ENCODE results near the gene TIMM23. TPM values are rescaled to one million over a fixed set of nuclear protein-coding genes. Genes with fewer than 3 reads are reported as not detected.

The TIMM23 gene
- total and polyA plus RNA-seq, 2 of the 4 experiments (the other 2 are of a cell fraction) = 82.4 to 86.2 TPM

GRCh38 chr10:46029461-46030030 is 57.3 kb downstream of the TIMM23 start (continued):
- TF ChIP-seq SMC3 (IDR thresholded peaks at IDR 0.05; ENCODE audit: low read depth, low read length) = no peak

- peak within 1 kb of the TSS; percentile 87 for H2AK9ac ChIP-seq (replicated peaks; ENCODE audit: low read depth, low read length, poor library complexity)
- H2BK5ac ChIP-seq (ENCODE audit: low read depth, low read length, poor library complexity, severe bottlenecking) = peak within 1 kb of the TSS; percentile 91
- H3K9me1 ChIP-seq (ENCODE audit: insufficient read depth, low read length) = peaks cover 5% of the 10 kb centered on the region; the same call in 1 of the 2 replicates
- H2AK5ac ChIP-seq (ENCODE audit: low read depth, low read length) = peak within 1 kb of the TSS; percentile 7; the same call in 1 of the 2 replicates
- peak within 1 kb of the TSS; percentile 84 for H4K5ac ChIP-seq (ENCODE audit: low read depth, low read length)
- intact Hi-C loops (cut with micrococcal nuclease) (no loop called here), dilution Hi-C loops (cut with HindIII; ENCODE audit: low sequenced_read_pairs, unreplicated experiment) (no loop called here), in situ Hi-C loops (cut with MboI; ENCODE audit: low sequenced_read_pairs) (no loop called here)
- H2BK15ac ChIP-seq (ENCODE audit: low read depth, low read length) = peak within 1 kb of the TSS; percentile 18; the same call in 1 of the 3 replicates
- peak within 1 kb of the TSS; percentile 97 for H2AFZ ChIP-seq (replicated peaks; ENCODE audit: low read length, poor library complexity)
- no peaks in the 10 kb centered on the region for H3K27me3 ChIP-seq (ENCODE audit: control insufficient read depth, insufficient read depth, low read length)
- peaks cover 13% of the 10 kb centered on the region for H3K4me1 ChIP-seq (ENCODE audit: control insufficient read depth, insufficient read depth, low read length)
- peak within 1 kb of the TSS; percentile 80 for H3K4me3 ChIP-seq (ENCODE audit: insufficient read depth, low read depth, low read length)
- 0% methylated on average over 39 of the region's 59 CpGs; no CpG with 5 or more reads in 1 of the 2 experiments for WGBS, 2 experiments (ENCODE audit: extremely low coverage in 2 of 2, insufficient read length in 1 of 2)
- ChIA-PET CTCF (no interaction called here), POLR2A (ENCODE audit: unreplicated experiment) (no interaction called here)
- H4K91ac ChIP-seq (ENCODE audit: insufficient read depth, low read depth, low read length) = peak within 1 kb of the TSS; percentile 64
- peak within 1 kb of the TSS; percentile 95 for H3K14ac ChIP-seq (replicated peaks; ENCODE audit: low read depth, low read length)
- no peaks in the 10 kb centered on the region for H3K36me3 ChIP-seq (ENCODE audit: control insufficient read depth, insufficient read depth, low read length)
- no TSS peak for BruUV-seq (replicated peaks)
- peak; percentile 94 for ATAC-seq (ENCODE audit: low read depth)
- H4K8ac ChIP-seq (ENCODE audit: low read depth in 2 of 2, low read length in 2 of 2) = peak within 1 kb of the TSS; percentile 88 to 98
- H3K79me1 ChIP-seq (ENCODE audit: low read depth in 1 of 2, low read length in 2 of 2) = peaks cover 3 to 16% of the 10 kb centered on the region in 2 experiments; a peak in 2 of 4 replicates
- H2BK120ac ChIP-seq (ENCODE audit: low read depth, low read length) = peak within 1 kb of the TSS; percentile 60
- H3K18ac ChIP-seq (ENCODE audit: low read depth, low read length) = peak within 1 kb of the TSS; percentile 72; the same call in 1 of the 2 replicates
- peak within 1 kb of the TSS; percentile 88 for H3K4me2 ChIP-seq (ENCODE audit: low read depth, low read length)
- H3K9me3 ChIP-seq (ENCODE audit: control insufficient read depth, insufficient read depth, low read length) = no peaks in the 10 kb centered on the region
- peaks cover 34% of the 10 kb centered on the region for H4K20me1 ChIP-seq (ENCODE audit: insufficient read depth, low read length)
- H3K27ac ChIP-seq (ENCODE audit: insufficient read depth, low read length) = peak within 1 kb of the TSS; percentile 92
- peak within 1 kb of the TSS; percentile 75 for H3K56ac ChIP-seq (ENCODE audit: extremely low read depth, insufficient read depth, low read length)
- H3K9ac ChIP-seq (ENCODE audit: low read depth, low read length) = peak within 1 kb of the TSS; percentile 89
- peak within 1 kb of the TSS; percentile 60; the same call in 1 of the 2 replicates for H2BK20ac ChIP-seq (ENCODE audit: low read depth, low read length)
- peak within 1 kb of the TSS; percentile 91 for H3K4ac ChIP-seq (ENCODE audit: low read depth, low read length)
- DNase-seq = peak; percentile 99
- H3K23ac ChIP-seq (ENCODE audit: low read depth, low read length) = peak within 1 kb of the TSS; percentile 91
- TF ChIP-seq CHD1 (IDR thresholded peaks at IDR 0.05; ENCODE audit: low read depth, low read length) (no peak), RAD21 (IDR thresholded peaks at IDR 0.05; ENCODE audit: low read length) (peak; percentile 35; the same call in 1 of the 2 replicates), ELK1 (IDR thresholded peaks at IDR 0.05; ENCODE audit: borderline replicate concordance, low read depth, low read length) (no peak), BHLHE40 (IDR thresholded peaks at IDR 0.05; ENCODE audit: low read depth, low read length) (no peak), CTCF (conservative IDR thresholded peaks at IDR 0.05; ENCODE audit: low read depth, low read length) (peak; percentile 81), POLR2A (IDR thresholded peaks at IDR 0.05; ENCODE audit: low read depth, low read length) (peak; percentile 93), MAZ (IDR thresholded peaks at IDR 0.05; ENCODE audit: borderline replicate concordance, low read depth, low read length) (peak; percentile 50; the same call in 1 of the 2 replicates), RFX5 (IDR thresholded peaks at IDR 0.05; ENCODE audit: low read depth, low read length) (no peak), FOS (IDR thresholded peaks at IDR 0.05; ENCODE audit: low read depth, low read length) (no peak), MAFK (IDR thresholded peaks at IDR 0.05; ENCODE audit: low read depth, low read length) (no peak), MXI1 (IDR thresholded peaks at IDR 0.05; ENCODE audit: borderline replicate concordance, low read depth, low read length) (0 out of 2 replicates have a peak, but pooled peaks have one; percentile 39)
Observed at GRCh38 chr10:46030091-46030937, 58.0 kb downstream of the TIMM23 start, which contains the start of gene NCOA4. Gene NCOA4 (minus strand): TSS chr10:46030623. CDS start chr10:46016680, 13,943 bp downstream.
